ENCODE data around the gene HDAC1. TPM values are rescaled to one million over a fixed set of nuclear protein-coding genes. Genes with fewer than 3 reads are reported as not detected.

Gene HDAC1
- total RNA-seq, 2 experiments from 2014 or later, result 56.9 to 61.0 TPM

DNA sequence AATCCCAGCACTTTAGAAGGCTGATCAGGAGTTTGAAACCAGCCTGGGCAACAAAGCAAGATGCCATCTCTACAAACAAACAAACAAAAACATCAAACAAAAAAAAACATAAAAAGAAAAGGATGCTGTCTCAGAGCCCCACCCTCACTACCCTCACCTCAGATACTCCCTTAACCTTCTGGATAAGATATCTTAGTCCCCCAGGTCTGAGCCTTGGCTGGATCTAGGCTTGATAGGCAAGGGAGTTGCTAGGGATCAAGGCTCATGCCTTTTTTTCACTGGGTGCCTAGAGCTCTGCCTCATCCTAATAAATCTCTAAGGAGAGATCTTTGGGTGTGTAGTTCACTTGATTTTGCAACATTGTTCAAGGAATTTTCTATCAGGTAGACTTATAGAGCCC, 7.4 kb downstream of the HDAC1 start:
- H3K4me1 ChIP-seq (ENCODE audit: insufficient read depth, low read length), result peaks cover 54% of the 10 kb centered on the region

DNA sequence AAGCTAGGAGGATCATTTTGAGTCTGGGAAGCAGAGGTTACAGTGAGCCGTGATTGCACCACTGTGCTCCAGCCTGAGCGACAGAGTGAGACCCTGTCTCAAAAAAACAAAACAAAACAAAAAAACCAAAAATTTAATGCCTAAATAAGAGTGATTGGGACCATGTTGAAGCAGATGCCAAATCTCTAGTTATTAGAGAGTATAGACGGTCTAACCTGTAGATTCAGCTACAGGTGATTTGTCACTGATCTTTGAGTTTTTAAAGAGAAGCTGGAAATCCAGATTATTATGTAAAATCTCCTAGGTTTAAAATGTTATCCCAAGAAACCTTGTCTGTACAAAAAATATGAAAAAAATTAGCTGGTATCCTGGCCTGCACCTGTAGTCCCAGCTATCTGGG, 11.5 kb downstream of the HDAC1 start:
- CTCF ChIA-PET, result interaction anchor here (0.8 to 1.3 kb wide), 2 partner anchors 49 to 55 kb away, joined by 3 to 4 read pairs; no protein-coding TSS in a partner anchor
- Histone ChIP-seq H3K4me1 (ENCODE audit: insufficient read depth, low read length) (peaks cover 31% of the 10 kb centered on the region), H3K27ac (ENCODE audit: low read depth in 1 of 2, low read length in 2 of 2) (no peak overlapping the region), H3K36me3 (ENCODE audit: insufficient read depth, low read length) (peaks cover 54% of the 10 kb centered on the region), H3K9me3 (ENCODE audit: control insufficient read depth in 1 of 2, insufficient read depth in 1 of 2, low read length in 2 of 2) (no peaks in the 10 kb centered on the region), H3K27me3 (ENCODE audit: control insufficient read depth in 1 of 2, insufficient read depth in 2 of 2, low read length in 2 of 2) (no peaks in the 10 kb centered on the region), H3K4me3 (ENCODE audit: low read length) (no peak overlapping the region)
- Mint-ChIP-seq H3K4me1 (ENCODE audit: low read depth) (peaks cover 69% of the 10 kb centered on the region), H3K9me3 (no peaks in the 10 kb centered on the region), H3K27me3 (no peaks in the 10 kb centered on the region), H3K27ac (peak overlapping the region; percentile 42), H3K4me3 (no peak overlapping the region), H3K36me3 (ENCODE audit: low read depth) (peaks cover 74% of the 10 kb centered on the region)
- DNase-seq, result no peak
- intact Hi-C loops (cut with DNase I, micrococcal nuclease), result no loop called here
- POLR2A ChIA-PET, result interaction anchor here (1.0 kb wide), 1 partner anchor 12 kb away, joined by 3 read pairs; no protein-coding TSS in a partner anchor
- TF ChIP-seq, protein P1, sequence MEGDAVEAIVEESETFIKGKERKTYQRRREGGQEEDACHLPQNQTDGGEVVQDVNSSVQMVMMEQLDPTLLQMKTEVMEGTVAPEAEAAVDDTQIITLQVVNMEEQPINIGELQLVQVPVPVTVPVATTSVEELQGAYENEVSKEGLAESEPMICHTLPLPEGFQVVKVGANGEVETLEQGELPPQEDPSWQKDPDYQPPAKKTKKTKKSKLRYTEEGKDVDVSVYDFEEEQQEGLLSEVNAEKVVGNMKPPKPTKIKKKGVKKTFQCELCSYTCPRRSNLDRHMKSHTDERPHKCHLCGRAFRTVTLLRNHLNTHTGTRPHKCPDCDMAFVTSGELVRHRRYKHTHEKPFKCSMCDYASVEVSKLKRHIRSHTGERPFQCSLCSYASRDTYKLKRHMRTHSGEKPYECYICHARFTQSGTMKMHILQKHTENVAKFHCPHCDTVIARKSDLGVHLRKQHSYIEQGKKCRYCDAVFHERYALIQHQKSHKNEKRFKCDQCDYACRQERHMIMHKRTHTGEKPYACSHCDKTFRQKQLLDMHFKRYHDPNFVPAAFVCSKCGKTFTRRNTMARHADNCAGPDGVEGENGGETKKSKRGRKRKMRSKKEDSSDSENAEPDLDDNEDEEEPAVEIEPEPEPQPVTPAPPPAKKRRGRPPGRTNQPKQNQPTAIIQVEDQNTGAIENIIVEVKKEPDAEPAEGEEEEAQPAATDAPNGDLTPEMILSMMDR (IDR thresholded peaks at IDR 0.05), result no peak
- ATAC-seq (ENCODE audit: poor library complexity), result no peak

More for the DNA sequence above, 7.4 kb downstream of the HDAC1 start:
- no peaks in the 10 kb centered on the region for H3K9me3 ChIP-seq (ENCODE audit: control insufficient read depth in 1 of 2, insufficient read depth in 1 of 2, low read length in 2 of 2)
- ATAC-seq (ENCODE audit: poor library complexity) (no peak), DNase-seq (no peak)
- intact Hi-C loops (cut with DNase I, micrococcal nuclease), result loop anchor here in 1 of 2 experiments (5.0 kb wide), 1 partner anchor 53 kb away; no protein-coding TSS in a partner anchor
- TF ChIP-seq, protein P1 (IDR thresholded peaks at IDR 0.05), result no peak
- ChIA-PET POLR2A (no interaction called here), CTCF (interaction anchor here (1.8 kb wide), 1 partner anchor 59 kb away, joined by 7 read pairs; no protein-coding TSS in a partner anchor)
- H3K27ac ChIP-seq (ENCODE audit: low read depth in 1 of 2, low read length in 2 of 2), result peak overlapping the region; percentile 4 to 15
- H3K27me3 ChIP-seq (ENCODE audit: control insufficient read depth in 1 of 2, insufficient read depth in 2 of 2, low read length in 2 of 2), result no peaks in the 10 kb centered on the region
- Mint-ChIP-seq H3K4me1 (ENCODE audit: low read depth) (peaks cover 73% of the 10 kb centered on the region), H3K36me3 (ENCODE audit: low read depth) (peaks cover 65% of the 10 kb centered on the region), H3K4me3 (no peak overlapping the region), H3K9me3 (no peaks in the 10 kb centered on the region), H3K27me3 (no peaks in the 10 kb centered on the region), H3K27ac (peak overlapping the region; percentile 62)
- peaks cover 50% of the 10 kb centered on the region for H3K36me3 ChIP-seq (ENCODE audit: insufficient read depth, low read length)
- H3K4me3 ChIP-seq (ENCODE audit: low read length), result no peak overlapping the region

DNA sequence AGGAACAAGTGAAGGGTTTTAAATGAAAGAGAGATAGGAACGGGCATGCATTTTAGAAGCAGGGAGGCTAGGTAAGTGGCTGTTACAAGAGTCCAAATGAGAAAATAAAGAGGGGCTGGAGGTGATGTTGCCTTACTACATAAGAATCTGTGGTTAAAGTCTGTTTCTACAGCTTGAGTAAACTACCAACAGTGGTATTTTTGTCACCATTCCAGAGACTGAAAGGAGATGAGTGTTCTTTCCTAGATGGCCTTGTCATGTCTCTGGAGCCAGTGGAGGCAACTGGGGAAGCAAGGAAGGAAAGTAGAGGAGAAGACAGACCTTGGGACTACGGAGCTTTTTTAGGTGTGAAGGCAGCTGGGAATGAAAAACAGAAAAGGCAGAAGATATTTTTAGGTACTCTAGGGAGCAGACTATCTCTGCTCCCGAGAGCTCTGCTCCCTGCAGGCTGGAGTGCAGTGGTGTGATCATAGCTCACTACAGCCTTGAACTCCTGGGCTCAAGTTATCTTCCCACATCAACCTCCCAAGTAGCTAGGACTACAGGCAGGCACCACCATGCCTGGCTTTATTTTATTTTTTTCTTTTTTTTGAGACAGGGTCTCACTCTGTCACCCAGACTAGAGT, 12.2 kb downstream of the HDAC1 start:
- no peak overlapping the region for H3K4me3 Mint-ChIP-seq
- TF ChIP-seq, protein P1 (IDR thresholded peaks at IDR 0.05), result no peak

More for the DNA sequence above, 12.2 kb downstream of the HDAC1 start:
- Histone ChIP-seq H3K4me3 (ENCODE audit: low read length) (no peak overlapping the region), H3K27me3 (ENCODE audit: control insufficient read depth in 1 of 2, insufficient read depth in 2 of 2, low read length in 2 of 2) (no peaks in the 10 kb centered on the region), H3K9me3 (ENCODE audit: control insufficient read depth in 1 of 2, insufficient read depth in 1 of 2, low read length in 2 of 2) (no peaks in the 10 kb centered on the region), H3K4me1 (ENCODE audit: insufficient read depth, low read length) (peaks cover 32% of the 10 kb centered on the region), H3K27ac (ENCODE audit: low read depth in 1 of 2, low read length in 2 of 2) (no peak overlapping the region), H3K36me3 (ENCODE audit: insufficient read depth, low read length) (peaks cover 49% of the 10 kb centered on the region)
- Mint-ChIP-seq H3K4me1 (ENCODE audit: low read depth) (peaks cover 71% of the 10 kb centered on the region), H3K36me3 (ENCODE audit: low read depth) (peaks cover 71% of the 10 kb centered on the region), H3K27me3 (no peaks in the 10 kb centered on the region), H3K27ac (peak overlapping the region; percentile 42), H3K9me3 (no peaks in the 10 kb centered on the region)
- DNase-seq, result no peak
- ChIA-PET CTCF (interaction anchor here (0.5 to 1.3 kb wide), 3 partner anchors 50 to 211 kb away, joined by 3 to 4 read pairs (median 4); no protein-coding TSS in a partner anchor), POLR2A (interaction anchor here (0.9 to 1.3 kb wide), 4 partner anchors 13 to 64 kb away, joined by 3 to 5 read pairs (median 3); no protein-coding TSS in a partner anchor)
- ATAC-seq (ENCODE audit: poor library complexity), result no peak
- intact Hi-C loops (cut with DNase I, micrococcal nuclease), result no loop called here
